T1000 (cell line): ENCODE results near the gene ACSF3.
"Not testable (repeated sequence)": the region's sequence is repeated elsewhere in the genome, so short reads cannot be mapped to it uniquely, and the experiment has no call there.

Experiments used
- DNase-seq: peaks from one replicate; lab custom pipeline; 2025; ENCODE audit warnings: mixed read lengths; lab: John Stamatoyannopoulos, UW

Gene ACSF3

GRCh38 chr16:89175280-89176146, 81.9 kb downstream of the ACSF3 start:
- no peak for DNase-seq

- DNase-seq: no peak
Observed at GRCh38 chr16:89176147-89176690, 82.6 kb downstream of the ACSF3 start.

- no peak for DNase-seq
Observed at GRCh38 chr16:89176717-89177116, 83.1 kb downstream of the ACSF3 start.

GRCh38 chr16:89177501-89177900, 83.8 kb downstream of the ACSF3 start:
- DNase-seq: no peak

- no peak for DNase-seq
Observed at GRCh38 chr16:89178453-89179147, 84.9 kb downstream of the ACSF3 start.

GRCh38 chr16:89179148-89179484, 85.5 kb downstream of the ACSF3 start:
- DNase-seq: no peak

- DNase-seq: no peak
Observed at GRCh38 chr16:89179656-89180315, 86.1 kb downstream of the ACSF3 start.

GRCh38 chr16:89183463-89183862, 89.8 kb downstream of the ACSF3 start:
- DNase-seq: no peak

- no peak for DNase-seq
Observed at GRCh38 chr16:89183975-89184676, 90.5 kb downstream of the ACSF3 start.

- no peak for DNase-seq
Observed at GRCh38 chr16:89184677-89184932, 91.0 kb downstream of the ACSF3 start.

- no peak for DNase-seq
Observed at GRCh38 chr16:89184933-89185794, 91.5 kb downstream of the ACSF3 start.

GRCh38 chr16:89185887-89186592, 92.4 kb downstream of the ACSF3 start:
- not testable (repeated sequence) for DNase-seq

GRCh38 chr16:89186593-89187031, 93.0 kb downstream of the ACSF3 start:
- not testable (repeated sequence) for DNase-seq

- DNase-seq: no peak
Observed at GRCh38 chr16:89187032-89187769, 93.5 kb downstream of the ACSF3 start.

GRCh38 chr16:89187770-89188392, 94.2 kb downstream of the ACSF3 start:
- DNase-seq: no peak

GRCh38 chr16:89188471-89189357, 95.1 kb downstream of the ACSF3 start:
- not testable (repeated sequence) for DNase-seq

- no peak for DNase-seq
Observed at GRCh38 chr16:89189358-89190025, 95.8 kb downstream of the ACSF3 start.
